T-helper 2 cell treated with Interferon-gamma antibody and Interleukin-4, amounts not matched to agents 5 μg/mL and 100 μg/mL, for 36 hours (primary cell): ENCODE measurements around the gene FRMD4B.
A peak's percentile ranks its signal among the peaks of the same experiment; 100 is the strongest.

Experiments
- DNase-seq: peaks from one replicate; pipeline ENCODE4 v3.0.0; 2021; ENCODE audit warnings: low spot score
- H3K27ac Mint-ChIP-seq: one replicate; pipeline ENCODE4 v1.8.0; 2021; ENCODE audit warnings: mild to moderate bottlenecking, mixed read lengths
- H3K27me3 Mint-ChIP-seq: one replicate; pipeline ENCODE4 v1.8.0; 2021; ENCODE audit warnings: low read depth, mixed read lengths
- H3K36me3 Mint-ChIP-seq: one replicate; pipeline ENCODE4 v1.8.0; 2021; ENCODE audit warnings: low read depth, mixed read lengths
- H3K4me1 Mint-ChIP-seq: one replicate; pipeline ENCODE4 v1.8.0; 2021; ENCODE audit warnings: low read depth, mixed read lengths
- H3K4me3 Mint-ChIP-seq: one replicate; pipeline ENCODE4 v1.8.0; 2022; ENCODE audit warnings: mild to moderate bottlenecking, moderate library complexity, mixed read lengths
- H3K9me3 Mint-ChIP-seq: one replicate; pipeline ENCODE4 v1.8.0; 2021; ENCODE audit warnings: mixed read lengths

The FRMD4B gene

DNA sequence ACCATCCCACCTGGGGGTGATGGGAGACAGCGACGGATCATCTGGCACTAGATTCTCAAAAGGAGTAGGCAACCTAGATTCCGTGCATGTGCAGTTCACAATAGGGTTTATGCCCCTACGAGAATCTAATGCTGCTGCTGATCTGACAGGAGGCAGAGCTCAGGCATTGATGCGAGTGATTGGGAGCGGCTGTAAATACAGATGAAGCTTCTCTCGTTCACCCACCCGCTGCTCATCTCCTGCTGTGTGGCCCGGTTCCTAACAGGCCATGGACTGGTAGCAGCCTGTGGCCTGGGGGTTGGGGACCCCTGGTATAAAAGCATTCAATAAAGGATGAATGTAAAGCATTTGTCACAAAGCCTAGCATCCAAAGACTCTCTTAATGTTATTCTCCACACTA, 126.8 kb downstream of the FRMD4B start:
- no peak for DNase-seq
- no peaks in the 10 kb centered on the region for H3K4me1 Mint-ChIP-seq
- H3K27me3 Mint-ChIP-seq = peaks cover 20% of the 10 kb centered on the region
- H3K4me3 Mint-ChIP-seq = no peak overlapping the region
- no peaks in the 10 kb centered on the region for H3K36me3 Mint-ChIP-seq
- H3K27ac Mint-ChIP-seq = no peak overlapping the region
- H3K9me3 Mint-ChIP-seq = no peaks in the 10 kb centered on the region

DNA sequence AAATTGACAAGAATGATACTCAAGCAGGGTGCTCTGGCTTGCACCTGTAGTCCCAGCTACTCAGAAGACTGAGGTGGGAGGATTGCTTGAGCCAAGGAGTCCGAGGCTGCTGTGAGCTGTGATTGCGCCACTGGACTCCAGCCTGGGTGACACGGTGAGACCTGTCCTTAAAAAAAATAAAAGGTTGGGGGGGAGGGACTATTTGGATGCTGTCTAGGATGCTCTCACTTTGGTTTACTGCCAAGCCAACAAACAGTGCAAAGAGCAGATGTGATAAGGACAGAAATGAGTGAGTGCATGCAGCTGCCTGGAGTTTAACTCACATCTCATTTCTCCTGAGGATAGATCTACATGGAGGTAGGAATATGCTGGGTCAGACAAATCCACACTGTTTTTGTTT, 130.0 kb downstream of the FRMD4B start:
- H3K36me3 Mint-ChIP-seq = no peaks in the 10 kb centered on the region
- DNase-seq = no peak
- H3K27ac Mint-ChIP-seq = no peak overlapping the region
- H3K4me1 Mint-ChIP-seq = no peaks in the 10 kb centered on the region
- H3K27me3 Mint-ChIP-seq = peaks cover 22% of the 10 kb centered on the region
- no peak overlapping the region for H3K4me3 Mint-ChIP-seq
- no peaks in the 10 kb centered on the region for H3K9me3 Mint-ChIP-seq

DNA sequence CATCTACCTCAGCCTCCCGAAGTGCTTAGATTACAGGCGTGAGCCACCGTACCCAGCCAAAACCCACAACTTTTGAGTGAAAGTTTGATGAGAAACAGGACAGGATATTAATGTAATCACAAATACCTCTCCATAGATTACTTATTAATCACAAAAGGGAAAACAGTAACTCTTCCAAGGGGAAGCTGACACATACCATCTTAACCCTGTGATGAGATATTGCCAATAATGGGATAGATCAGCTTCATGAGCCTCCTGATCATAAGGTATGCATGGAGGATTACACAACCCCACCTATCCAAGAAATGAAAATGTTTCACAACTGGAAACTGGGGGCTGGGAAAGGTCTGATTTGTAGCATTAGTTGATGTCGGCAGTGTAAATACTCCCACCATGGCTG, 131.5 kb downstream of the FRMD4B start:
- no peaks in the 10 kb centered on the region for H3K36me3 Mint-ChIP-seq
- peaks cover 22% of the 10 kb centered on the region for H3K27me3 Mint-ChIP-seq
- no peak overlapping the region for H3K4me3 Mint-ChIP-seq
- H3K27ac Mint-ChIP-seq = no peak overlapping the region
- H3K4me1 Mint-ChIP-seq = peaks cover 8% of the 10 kb centered on the region
- no peak for DNase-seq
- H3K9me3 Mint-ChIP-seq = no peaks in the 10 kb centered on the region

DNA sequence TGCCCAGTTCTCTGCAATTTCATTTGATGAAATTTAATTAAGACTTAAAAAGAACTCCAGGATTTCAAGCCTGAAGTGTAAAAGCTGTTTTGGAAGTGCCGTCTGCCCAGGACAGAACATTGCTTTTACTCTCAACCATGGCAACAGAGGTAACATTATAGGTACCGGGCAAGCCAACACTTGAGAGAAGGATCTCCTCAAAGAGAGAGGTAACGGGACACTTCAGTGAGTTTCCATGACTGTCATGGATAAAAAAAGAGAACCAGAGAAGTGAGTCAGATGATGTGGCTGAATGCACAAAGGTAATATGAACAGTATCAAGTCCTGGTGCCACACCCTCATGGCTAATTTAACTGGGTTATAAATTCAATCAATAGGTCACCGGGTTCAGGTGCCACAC, 133.3 kb downstream of the FRMD4B start:
- Mint-ChIP-seq H3K9me3 (no peaks in the 10 kb centered on the region), H3K4me1 (peaks cover 13% of the 10 kb centered on the region), H3K36me3 (no peaks in the 10 kb centered on the region), H3K4me3 (no peak overlapping the region), H3K27me3 (peaks cover 22% of the 10 kb centered on the region), H3K27ac (no peak overlapping the region)
- DNase-seq = no peak

DNA sequence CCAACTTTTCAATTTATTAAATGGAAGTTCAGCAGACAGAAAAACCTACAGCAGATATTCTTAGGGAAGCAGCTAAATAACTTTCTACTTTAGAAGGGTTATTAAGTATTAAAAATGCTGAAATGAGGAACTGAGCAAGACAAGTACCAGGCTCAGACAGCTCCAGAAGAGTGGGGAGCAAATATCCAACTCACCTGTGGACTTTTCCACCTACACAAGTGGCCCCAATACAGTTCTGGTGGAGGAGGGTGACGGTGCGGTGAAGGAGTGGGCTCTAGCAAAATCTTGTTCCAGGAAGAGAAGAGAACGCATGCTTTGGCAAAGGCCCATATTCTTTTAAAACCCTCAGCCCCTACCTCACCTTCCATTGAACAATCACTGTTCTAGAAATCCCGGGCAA, 133.7 kb downstream of the FRMD4B start:
- no peak for DNase-seq
- H3K4me1 Mint-ChIP-seq = peaks cover 13% of the 10 kb centered on the region
- no peaks in the 10 kb centered on the region for H3K9me3 Mint-ChIP-seq
- no peak overlapping the region for H3K4me3 Mint-ChIP-seq
- H3K27me3 Mint-ChIP-seq = peaks cover 22% of the 10 kb centered on the region
- H3K27ac Mint-ChIP-seq = no peak overlapping the region
- H3K36me3 Mint-ChIP-seq = no peaks in the 10 kb centered on the region

DNA sequence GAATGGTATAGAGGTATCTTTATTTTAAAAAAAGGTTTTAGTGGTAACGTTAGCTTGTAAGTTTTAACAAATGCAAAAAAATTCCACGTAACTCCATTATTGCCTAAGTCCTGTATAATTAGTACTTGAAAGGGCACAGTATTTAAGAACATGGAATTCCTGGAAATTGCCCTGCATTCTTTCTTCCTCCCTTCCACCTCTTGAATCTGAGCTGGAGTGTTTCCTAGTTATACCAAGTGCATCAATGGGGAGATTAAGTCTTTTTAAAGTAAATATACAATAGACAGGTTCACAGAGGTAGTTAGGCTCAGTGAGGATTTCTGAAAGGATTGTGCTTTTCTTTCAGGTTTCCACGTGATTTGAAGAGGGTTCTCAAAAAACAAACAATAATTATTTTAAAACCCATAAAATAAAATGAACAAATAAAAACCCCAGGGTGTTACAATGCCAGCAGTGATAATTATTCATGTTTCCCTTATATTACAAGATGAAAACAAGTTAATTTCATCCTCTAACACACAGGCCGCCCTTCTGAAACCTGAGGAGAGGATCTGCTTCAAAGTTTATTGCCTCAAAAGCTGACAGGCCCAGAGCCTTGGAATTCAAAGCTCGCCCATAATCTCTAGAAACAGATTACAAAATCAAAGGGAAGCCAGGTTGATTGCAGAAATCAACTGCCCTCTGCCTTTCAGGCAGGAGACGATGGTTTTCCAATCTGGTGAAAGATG, 134.6 kb downstream of the FRMD4B start:
- no peak for DNase-seq
- Mint-ChIP-seq H3K4me1 (peaks cover 13% of the 10 kb centered on the region), H3K27me3 (peaks cover 20% of the 10 kb centered on the region), H3K9me3 (no peaks in the 10 kb centered on the region), H3K27ac (no peak overlapping the region), H3K4me3 (no peak overlapping the region), H3K36me3 (no peaks in the 10 kb centered on the region)

DNA sequence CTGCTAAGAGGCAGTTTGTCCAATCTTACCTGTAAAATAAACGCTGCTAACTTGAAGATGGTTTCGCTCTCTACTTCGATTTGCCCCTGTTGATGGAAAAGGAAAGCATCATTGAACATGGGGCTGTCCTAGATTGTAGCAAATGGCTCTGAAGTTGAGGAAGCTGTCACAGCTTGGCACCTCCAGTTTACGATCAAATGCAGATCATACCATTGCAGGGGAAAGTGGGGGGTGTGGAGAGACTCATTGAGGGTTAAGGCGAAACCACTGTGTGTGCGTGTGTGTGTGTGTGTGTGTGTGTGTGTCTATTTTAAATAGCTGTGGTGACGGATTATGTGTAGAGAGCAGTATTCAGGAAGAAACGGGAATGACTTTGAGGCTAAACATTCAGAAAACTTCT, 135.9 kb downstream of the FRMD4B start:
- H3K36me3 Mint-ChIP-seq = no peaks in the 10 kb centered on the region
- H3K4me3 Mint-ChIP-seq = peak overlapping the region; percentile 81
- H3K27me3 Mint-ChIP-seq = peaks cover 10% of the 10 kb centered on the region
- DNase-seq = peak; percentile 45
- H3K9me3 Mint-ChIP-seq = no peaks in the 10 kb centered on the region
- H3K27ac Mint-ChIP-seq = peak overlapping the region; percentile 77
- H3K4me1 Mint-ChIP-seq = peaks cover 13% of the 10 kb centered on the region

DNA sequence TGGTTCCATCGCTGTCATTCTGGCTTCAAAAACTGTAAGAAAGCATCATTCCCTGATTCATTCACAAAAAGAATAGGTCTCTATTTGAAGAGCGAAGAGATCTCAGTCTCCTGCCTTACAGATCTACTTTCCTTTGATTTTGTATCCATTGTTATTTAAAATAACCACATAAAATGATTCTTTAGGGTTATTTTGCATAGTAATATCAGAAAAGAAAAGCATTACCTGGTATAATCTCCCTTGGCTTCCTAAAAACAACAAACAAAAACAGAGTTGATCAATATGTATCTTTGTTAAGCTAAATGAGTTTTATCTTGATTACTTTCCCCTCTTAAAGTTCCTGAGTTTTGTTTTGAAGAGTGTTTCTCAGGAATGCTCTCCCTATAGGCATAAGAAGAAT, 136.9 kb downstream of the FRMD4B start:
- H3K4me1 Mint-ChIP-seq = peaks cover 13% of the 10 kb centered on the region
- DNase-seq = no peak
- peak overlapping the region; percentile 44 for H3K27ac Mint-ChIP-seq
- H3K36me3 Mint-ChIP-seq = no peaks in the 10 kb centered on the region
- H3K27me3 Mint-ChIP-seq = peaks cover 2% of the 10 kb centered on the region
- peak overlapping the region; percentile 81 for H3K4me3 Mint-ChIP-seq
- H3K9me3 Mint-ChIP-seq = no peaks in the 10 kb centered on the region

DNA sequence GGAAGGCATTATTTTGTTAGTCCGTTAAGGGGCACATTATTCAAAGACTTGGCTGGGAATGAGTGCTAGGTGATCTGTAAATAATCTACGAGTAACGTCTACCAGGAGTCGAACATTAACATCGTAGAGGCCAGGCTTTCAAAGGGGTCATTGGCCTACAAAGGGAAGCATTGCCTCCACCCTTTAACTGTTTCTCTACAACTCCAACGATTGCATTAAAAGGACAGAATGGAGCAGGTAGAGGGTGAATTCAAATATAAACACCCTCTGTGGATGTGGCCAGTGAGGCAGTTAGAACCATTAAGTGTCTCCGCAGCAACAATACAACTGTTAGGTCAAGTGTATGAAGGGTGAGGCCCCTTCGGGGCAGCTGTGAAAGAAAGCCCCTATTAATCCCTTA, 137.5 kb downstream of the FRMD4B start:
- no peak overlapping the region for H3K4me3 Mint-ChIP-seq
- peaks cover 13% of the 10 kb centered on the region for H3K4me1 Mint-ChIP-seq
- H3K36me3 Mint-ChIP-seq = no peaks in the 10 kb centered on the region
- DNase-seq = no peak
- no peaks in the 10 kb centered on the region for H3K9me3 Mint-ChIP-seq
- peaks cover 2% of the 10 kb centered on the region for H3K27me3 Mint-ChIP-seq
- H3K27ac Mint-ChIP-seq = no peak overlapping the region

DNA sequence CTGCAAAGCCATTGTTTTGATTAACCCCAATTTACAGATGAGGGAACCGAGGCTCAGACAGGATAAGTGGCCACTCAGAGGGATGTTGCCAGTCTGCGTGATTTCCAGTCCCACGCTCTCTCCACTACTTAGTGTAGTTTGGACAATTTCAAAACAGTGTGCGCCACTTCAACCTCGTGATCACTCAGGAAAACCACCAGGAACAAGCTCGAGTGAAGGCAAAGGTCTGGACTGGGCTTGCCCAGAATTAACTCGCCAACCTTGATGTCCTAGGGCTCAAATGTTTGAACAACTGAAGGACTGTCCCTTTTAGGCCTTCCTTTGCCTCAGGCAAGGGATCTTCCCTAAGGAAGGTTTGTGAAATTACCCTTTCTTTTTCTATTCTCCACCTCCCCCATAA, 139.3 kb downstream of the FRMD4B start:
- Mint-ChIP-seq H3K4me3 (no peak overlapping the region), H3K4me1 (peaks cover 17% of the 10 kb centered on the region), H3K9me3 (no peaks in the 10 kb centered on the region), H3K36me3 (no peaks in the 10 kb centered on the region), H3K27ac (no peak overlapping the region), H3K27me3 (no peaks in the 10 kb centered on the region)
- no peak for DNase-seq

DNA sequence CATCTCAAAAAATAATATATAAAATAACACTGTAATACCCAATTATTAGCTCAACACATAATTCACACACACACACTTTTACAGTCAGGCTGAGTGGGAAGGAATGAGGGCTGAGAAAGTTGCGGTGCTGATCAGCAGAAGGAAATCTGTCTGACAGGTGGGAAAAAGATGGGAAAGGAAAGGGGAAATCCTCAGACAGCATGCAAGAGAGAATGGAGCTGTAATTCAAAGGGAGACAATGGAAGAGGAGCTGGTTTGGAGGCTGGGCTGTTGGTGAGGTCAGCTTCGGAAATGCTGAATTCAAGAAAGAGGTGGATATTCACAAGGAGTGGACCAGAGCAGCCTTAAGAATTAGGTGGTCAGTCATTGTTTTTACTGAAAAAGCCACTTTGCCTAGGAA, 141.8 kb downstream of the FRMD4B start:
- no peaks in the 10 kb centered on the region for H3K9me3 Mint-ChIP-seq
- no peaks in the 10 kb centered on the region for H3K27me3 Mint-ChIP-seq

DNA sequence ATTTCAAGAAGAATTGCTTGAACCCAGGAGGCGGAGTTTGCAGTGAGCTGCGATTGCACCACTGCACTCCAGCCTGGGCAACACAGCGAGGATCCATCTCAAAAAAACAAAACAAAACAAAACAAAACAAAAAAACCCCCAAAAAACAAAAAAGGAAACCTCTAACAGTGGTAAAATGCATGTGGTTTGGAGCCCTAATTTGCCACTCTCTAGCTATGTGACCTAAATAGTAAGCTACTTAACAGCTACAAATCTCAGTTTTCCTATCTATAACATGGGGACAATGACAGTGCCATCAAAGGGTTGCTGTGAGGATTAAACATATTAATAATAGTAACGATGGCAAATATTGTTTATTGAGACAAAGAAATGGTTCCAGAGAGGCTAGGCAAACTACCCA, 144.1 kb downstream of the FRMD4B start:
- Mint-ChIP-seq H3K9me3 (no peaks in the 10 kb centered on the region), H3K27ac (no peak overlapping the region), H3K27me3 (no peaks in the 10 kb centered on the region), H3K4me3 (no peak overlapping the region), H3K36me3 (no peaks in the 10 kb centered on the region), H3K4me1 (peaks cover 8% of the 10 kb centered on the region)
- DNase-seq = no peak

More for the DNA sequence above, 141.8 kb downstream of the FRMD4B start:
- Mint-ChIP-seq H3K4me1 (peaks cover 8% of the 10 kb centered on the region), H3K36me3 (no peaks in the 10 kb centered on the region), H3K4me3 (no peak overlapping the region), H3K27ac (no peak overlapping the region)
- DNase-seq = no peak

DNA sequence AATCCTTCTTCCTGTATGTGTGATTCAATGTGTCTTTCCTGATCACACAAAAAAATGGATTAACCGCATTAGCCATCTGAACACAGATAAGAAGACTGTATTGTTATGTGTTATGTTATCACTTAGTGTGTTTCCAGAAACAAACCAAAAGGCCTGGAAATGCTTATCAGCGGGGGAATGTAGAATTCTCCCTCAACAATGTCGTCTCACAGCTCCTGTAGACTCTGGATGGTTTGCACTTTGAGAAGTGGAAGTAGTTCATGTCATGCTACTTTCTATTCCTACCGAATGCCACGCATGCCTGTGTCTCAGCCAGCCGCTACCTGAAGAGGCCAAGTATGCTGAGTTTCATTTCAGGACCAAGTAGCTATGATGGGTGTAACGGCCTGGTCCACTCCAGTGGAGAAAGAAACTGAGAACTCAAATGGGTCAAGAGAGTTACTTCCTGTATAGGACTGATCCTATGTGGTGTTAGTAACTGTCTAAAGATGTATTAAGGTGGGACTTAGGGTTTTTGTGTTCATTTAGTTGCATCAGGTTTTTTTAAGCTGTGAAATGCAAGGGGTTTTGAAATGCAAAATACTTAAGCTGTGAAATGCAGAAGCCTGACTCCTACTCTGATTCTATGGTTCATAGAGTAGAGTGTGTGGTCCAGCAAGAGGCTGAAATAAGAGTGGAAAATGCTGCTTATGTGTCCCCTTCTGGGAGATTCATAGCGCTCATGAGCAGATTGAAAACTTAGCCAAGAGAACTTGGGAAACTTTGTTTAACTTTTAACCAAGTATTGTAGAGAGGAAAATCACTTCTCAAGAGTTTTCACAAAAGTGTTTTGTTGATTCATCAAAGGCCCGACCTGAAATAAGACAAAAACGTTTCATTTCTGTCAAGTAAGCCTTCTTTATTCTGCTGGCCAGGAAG, 145.0 kb downstream of the FRMD4B start:
- Mint-ChIP-seq H3K27ac (no peak overlapping the region), H3K4me3 (no peak overlapping the region)
- no peak for DNase-seq

DNA sequence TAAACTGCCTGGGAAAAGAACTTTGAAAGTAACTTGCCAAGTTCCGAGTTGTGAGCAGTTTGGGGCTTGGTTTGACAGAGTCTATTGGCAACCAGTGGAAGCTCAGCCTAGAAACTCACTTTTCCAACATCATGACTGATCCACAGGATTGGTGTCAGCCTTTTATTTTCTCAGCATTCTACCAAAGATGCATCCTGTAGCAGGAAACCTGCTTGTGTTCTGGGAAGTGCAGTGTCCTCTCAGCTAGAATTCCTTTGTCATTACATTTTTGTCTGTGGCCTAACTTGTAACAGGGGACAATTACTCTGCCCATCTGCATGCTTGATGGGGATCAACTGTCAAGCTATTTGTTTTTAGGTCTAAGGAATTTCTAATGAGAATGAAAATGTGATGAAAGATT, 146.8 kb downstream of the FRMD4B start:
- no peaks in the 10 kb centered on the region for H3K27me3 Mint-ChIP-seq
- peaks cover 21% of the 10 kb centered on the region for H3K4me1 Mint-ChIP-seq
- no peak overlapping the region for H3K27ac Mint-ChIP-seq
- no peak overlapping the region for H3K4me3 Mint-ChIP-seq
- H3K36me3 Mint-ChIP-seq = no peaks in the 10 kb centered on the region
- no peaks in the 10 kb centered on the region for H3K9me3 Mint-ChIP-seq
- DNase-seq = no peak

More for the DNA sequence above, 145.0 kb downstream of the FRMD4B start:
- Mint-ChIP-seq H3K4me1 (peaks cover 15% of the 10 kb centered on the region), H3K27me3 (no peaks in the 10 kb centered on the region), H3K9me3 (no peaks in the 10 kb centered on the region), H3K36me3 (no peaks in the 10 kb centered on the region)
